ENCODE data around the gene REXO5.
A peak's percentile ranks its signal among the peaks of the same experiment; 100 is the strongest.
"Not testable (repeated sequence)": the region's sequence is repeated elsewhere in the genome, so short reads cannot be mapped to it uniquely, and the experiment has no call there.

The REXO5 gene

GRCh38 chr16:20850981-20851380, 44.7 kb downstream of the REXO5 start:
- DNase-seq: no peak

DNA sequence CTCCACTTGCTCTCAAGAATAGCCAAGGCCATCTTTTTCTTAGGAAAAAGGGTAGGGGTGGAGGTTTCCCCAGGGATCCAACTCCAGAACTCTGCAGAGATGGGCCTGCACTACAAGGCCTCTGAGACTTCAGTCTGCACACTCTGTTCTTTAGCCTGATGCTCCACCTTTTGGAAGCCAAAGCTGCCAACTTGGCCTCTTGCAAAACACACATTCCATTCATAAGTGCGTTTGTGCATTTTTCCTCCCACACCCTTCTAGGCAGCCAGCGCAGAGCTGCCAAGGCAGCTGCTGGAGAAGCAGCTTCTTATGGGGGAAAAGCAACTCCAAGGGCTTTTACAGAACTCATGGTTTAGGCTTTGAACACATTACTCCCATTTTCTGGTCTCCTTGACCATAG, 45.3 kb downstream of the REXO5 start:
- DNase-seq: peak; percentile 83

DNA sequence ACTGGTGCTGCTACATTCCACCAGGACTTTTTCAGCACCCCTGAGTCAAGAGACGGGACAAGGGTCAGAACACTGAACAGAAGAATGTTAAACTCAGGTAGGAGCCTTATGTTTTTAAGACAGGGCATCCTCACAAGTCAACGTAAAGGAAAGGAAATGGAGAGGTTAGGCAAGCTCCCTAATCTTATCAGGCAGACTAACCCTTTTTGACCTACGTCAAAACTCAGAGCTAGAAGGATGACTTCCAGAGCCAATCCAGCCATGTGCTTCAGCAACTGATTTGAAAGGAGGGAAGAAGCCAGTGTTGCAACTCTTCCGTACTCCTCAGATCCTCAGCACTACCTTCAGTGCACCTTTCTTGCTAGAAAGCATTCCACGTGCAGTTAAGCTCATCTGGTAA, 46.8 kb downstream of the REXO5 start:
- no peak for DNase-seq

GRCh38 chr16:20853981-20854620, 47.8 kb downstream of the REXO5 start:
- no peak for DNase-seq

GRCh38 chr16:20854963-20855362, 48.6 kb downstream of the REXO5 start:
- no peak for DNase-seq

DNA sequence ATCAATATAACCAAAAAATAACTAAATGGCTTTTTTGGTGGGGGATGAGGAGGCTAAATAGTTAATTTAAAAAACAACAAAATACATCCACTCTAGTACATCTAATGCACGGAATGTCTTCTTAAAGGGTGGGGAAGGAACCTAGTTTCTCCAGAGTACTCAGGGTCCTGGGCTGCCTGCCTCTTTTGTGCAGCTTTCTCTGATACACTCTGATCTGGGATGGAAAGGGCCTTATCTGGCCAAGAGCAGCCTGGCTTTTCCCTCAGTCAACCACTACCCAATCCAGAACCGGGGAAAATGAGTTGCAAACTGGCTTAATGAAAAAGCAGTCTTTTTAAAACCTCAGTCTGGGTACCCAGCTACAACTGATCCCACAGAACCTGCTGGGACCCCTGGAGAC, 51.0 kb downstream of the REXO5 start:
- no peak for DNase-seq

- no peak for DNase-seq
Measured at GRCh38 chr16:20859229-20859628, 52.9 kb downstream of the REXO5 start.

GRCh38 chr16:20859699-20860098, 53.4 kb downstream of the REXO5 start:
- DNase-seq: no peak

DNA sequence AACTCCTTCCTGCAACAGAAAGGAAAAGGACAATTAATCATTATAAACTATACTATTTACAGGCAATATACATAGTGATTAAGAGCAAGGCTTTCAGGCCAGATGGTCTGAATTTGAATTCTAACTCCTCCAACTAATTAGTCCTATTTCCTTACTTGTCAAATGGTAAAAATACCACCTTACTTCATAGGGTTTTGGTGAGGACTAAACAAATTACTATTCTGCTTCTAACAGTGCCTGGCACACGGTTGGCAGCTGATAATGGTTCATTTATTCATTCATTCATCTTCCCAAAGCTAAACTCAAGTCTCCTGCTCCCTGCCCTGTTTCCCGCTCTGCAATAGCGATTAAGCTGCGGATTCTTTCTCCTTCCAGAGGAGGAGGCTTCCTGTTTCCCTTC, 54.0 kb downstream of the REXO5 start:
- no peak for DNase-seq

- not testable (repeated sequence) for DNase-seq
Measured at GRCh38 chr16:20860995-20861394, 54.7 kb downstream of the REXO5 start.

- no peak for DNase-seq
Measured at GRCh38 chr16:20862162-20862960, 56.0 kb downstream of the REXO5 start.

DNA sequence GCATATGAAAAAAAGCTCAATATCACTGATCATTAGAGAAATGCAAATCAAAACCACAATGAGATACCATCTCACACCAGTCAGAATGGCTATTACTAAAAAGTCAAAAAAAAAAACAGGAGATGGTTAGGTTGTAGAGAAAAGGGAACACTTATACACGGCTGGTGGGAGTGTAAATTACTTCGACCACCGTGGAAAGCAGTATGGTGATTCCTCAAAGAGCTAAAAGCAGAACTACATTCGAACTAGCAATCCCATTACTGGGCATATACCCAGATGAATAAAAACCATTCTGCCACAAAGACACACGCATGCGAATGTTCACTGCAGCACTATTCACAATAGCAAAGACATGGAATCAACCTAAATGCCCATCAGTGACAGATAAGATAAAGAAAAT, 58.0 kb downstream of the REXO5 start:
- not testable (repeated sequence) for DNase-seq

DNA sequence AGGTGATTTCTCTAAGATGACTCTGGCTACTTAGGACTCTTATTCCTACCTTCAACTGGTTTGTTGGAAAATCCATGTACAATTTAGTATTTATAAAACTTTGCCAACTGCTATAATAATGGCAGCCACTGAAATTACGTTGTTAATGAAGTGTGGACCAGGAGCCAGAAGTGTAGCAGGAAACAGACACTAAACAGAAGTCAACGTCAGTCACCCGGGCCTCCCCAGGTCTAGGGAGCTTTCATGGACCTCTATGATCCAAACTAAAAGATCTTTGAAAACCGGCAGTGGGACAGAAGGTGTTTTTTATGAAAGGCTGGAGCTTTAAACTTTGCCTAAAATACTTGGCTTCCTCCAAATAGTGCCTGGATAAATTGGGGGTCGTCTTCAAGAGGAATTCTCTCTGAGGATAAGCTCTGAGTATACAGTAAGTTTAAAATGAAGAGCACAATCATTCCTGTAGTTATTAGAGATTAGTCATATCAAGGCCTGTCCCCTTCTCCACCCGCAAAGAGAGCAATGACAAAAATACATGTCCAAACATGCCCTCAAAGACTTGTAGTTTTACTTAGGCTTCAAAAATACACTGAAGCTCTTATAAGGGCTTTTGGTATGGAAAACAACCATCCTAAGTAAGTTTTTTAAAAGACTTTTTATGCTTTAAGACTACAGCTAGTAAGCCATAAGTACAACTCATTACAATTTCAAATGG, 59.2 kb downstream of the REXO5 start:
- DNase-seq: peak; percentile 74

GRCh38 chr16:20866145-20866772, 59.9 kb downstream of the REXO5 start:
- peak; percentile 88 for DNase-seq

DNA sequence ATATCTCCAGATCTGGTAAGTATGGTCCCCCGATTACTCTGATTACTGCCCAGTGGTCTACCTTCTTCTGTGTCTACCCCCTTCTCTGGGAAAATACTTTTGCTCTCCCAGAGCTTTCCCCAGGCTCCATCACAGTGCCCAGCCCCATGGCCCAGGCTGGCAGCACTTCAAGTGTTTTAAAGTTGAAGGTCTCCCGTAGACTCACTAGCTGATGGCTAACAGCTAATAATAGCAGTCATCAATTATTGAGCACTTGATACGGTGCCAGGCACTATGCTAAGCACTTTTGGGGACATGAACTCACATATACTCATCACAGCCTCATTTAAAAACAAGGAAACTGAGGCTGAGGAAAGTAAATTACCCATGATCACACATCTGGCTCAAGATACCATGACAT, 60.5 kb downstream of the REXO5 start:
- DNase-seq: no peak

DNA sequence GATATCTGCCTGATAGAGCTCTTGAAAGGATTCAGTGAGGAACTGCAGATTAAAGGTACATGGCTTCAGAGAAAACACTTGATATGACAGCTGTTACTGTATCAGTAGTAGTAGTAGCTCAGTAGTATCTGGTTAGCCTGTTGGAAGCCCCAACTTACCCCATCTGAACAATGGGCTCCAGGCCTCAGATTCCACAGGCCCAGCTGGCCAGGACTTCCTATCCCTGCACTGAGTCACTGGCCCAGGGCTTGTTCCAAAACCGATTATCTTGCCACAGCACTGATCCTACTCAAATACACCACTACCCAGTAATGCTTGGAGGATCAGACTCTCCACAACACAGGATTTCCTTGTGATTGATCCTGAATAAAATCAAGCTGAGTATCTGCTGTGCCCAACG, 61.3 kb downstream of the REXO5 start:
- no peak for DNase-seq

- peak; percentile 42 for DNase-seq
Measured at GRCh38 chr16:20868890-20869289, 62.6 kb downstream of the REXO5 start.

DNA sequence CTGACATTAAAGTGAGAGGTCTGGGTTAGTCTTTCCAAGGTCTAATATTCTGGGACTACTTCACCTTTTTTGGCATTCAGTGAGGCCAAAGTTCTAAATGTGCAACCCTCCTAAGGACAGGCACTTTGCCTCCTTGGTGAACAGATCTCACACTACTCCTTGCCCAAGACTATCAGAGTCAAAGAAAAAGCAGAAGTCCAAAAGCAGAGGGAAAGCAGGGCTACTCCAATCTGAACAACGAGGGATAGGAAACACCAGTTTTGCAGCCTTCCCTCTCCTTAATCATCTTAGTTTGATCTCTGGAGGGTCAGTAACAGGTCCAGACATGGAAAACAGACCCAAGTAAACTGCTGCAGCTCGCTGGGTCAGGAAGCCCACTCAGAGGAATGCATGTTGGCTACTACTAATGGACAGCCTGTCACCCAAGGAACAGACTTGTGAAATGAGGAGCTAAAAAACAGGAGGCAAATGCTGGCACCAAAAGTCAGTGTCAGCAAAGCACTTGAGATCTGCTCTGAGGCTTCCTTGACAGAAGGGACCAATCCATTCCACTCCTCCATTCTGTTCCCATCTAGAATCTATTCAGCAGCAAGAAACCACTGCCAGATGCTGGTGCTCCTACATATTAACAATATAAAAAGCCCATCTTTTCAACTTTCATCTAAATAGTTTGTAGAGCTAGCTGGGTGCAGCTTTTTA, 63.9 kb downstream of the REXO5 start:
- DNase-seq: no peak

- DNase-seq: no peak
Measured at GRCh38 chr16:20871258-20871657, 64.9 kb downstream of the REXO5 start.

- DNase-seq: no peak
Measured at GRCh38 chr16:20871941-20872815, 65.9 kb downstream of the REXO5 start.

DNA sequence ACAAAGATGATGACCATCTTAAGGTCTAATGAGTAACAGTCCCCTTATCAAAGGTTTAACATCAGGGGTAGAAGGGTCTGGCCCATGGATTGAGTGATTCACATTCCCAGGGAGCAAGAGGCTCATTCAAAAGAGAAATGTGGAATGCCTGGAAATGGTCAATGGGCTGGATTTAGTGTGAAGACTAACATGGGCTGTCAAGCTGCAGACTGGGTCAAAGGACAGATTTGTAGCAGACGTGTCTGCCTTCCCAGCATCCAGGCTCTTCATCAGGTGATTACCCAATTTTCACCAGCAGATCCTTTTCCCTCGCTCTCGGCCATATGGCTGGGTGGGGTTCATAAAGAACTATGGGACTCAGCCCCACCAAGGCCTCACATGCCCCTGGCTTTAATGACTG, 67.0 kb downstream of the REXO5 start:
- DNase-seq: no peak
